Thyroid gland (tissue), 4 donors: ENCODE measurements around the gene CIDEA. TPM values are rescaled to one million over a fixed set of nuclear protein-coding genes. Genes with fewer than 3 reads are reported as not detected.
A peak's percentile ranks its signal among the peaks of the same experiment; 100 is the strongest.

Experiments used
- DNase-seq, 2 donors: peaks; one replicate each; pipeline ENCODE4 v3.0.0-alpha.2; 2019
- H3K27ac ChIP-seq, 3 donors: fragments of 200-600 bp; sonication (generic); 1 replicate in 2 of 3; 2 replicates in 1 of 3; pipeline ENCODE4 v1.5.1; 2016 to 2019; ENCODE audit warnings: mild to moderate bottlenecking in 1 of 3, moderate library complexity in 1 of 3
- H3K27me3 ChIP-seq: fragments of 200-600 bp; sonication (generic); one replicate; pipeline ENCODE4 v1.5.1; 2019
- H3K36me3 ChIP-seq, 2 donors: fragments of 200-600 bp; sonication (generic); one replicate each; pipeline ENCODE4 v1.5.1; 2016 to 2019
- H3K4me1 ChIP-seq, 2 donors: fragments of 200-600 bp; sonication (generic); one replicate each; pipeline ENCODE4 v1.5.1; 2017 to 2019
- H3K4me3 ChIP-seq, 3 donors: fragments of 200-600 bp; sonication (generic); replicated peaks in 1 of 3; 1 replicate in 2 of 3; 2 replicates in 1 of 3; pipeline ENCODE4 v1.5.1; 2016; ENCODE audit warnings: mild to moderate bottlenecking in 1 of 3
- H3K9me3 ChIP-seq: fragments of 200-600 bp; sonication (generic); one replicate; pipeline ENCODE4 v1.5.1; 2017
- POLR2A ChIP-seq, 2 donors: fragments of 450-650 bp; IDR thresholded peaks; one replicate each; pipeline ENCODE4 v1.6.1; 2017; ENCODE audit warnings: antibody characterized with exemption in 2 of 2, mild to moderate bottlenecking in 2 of 2, moderate library complexity in 1 of 2
- WGBS, 2 donors: methylation state at CpG; one replicate each; pipeline ENCODE4 v1.1.5; 2017; 5-methylcytosine and 5-hydroxymethylcytosine counted together
- intact Hi-C: fragments of 100-400 bp; cut with DNase I; formaldehyde crosslinking; loops from one replicate; pipeline ENCODE4 v1.15.1; 2023
- total RNA-seq, 4 donors: library from RNA; depleted of rRNA; stranded (reverse); fragments of >200 nt; gene quantifications; one replicate each; pipeline ENCODE4 v1.2.3, GENCODE V29; 2016
- TF ChIP-seq, protein P1 (sequence below), 6 experiments: fragments of 200-600 bp in 3 of 6; fragments of 450-650 bp in 3 of 6; sonication (generic) in 3 of 6; IDR thresholded peaks; one replicate each; pipeline ENCODE4 v1.5.1; 2016 to 2019; ENCODE audit warnings: antibody characterized with exemption in 6 of 6, mild to moderate bottlenecking in 2 of 6, inconsistent platforms in 1 of 6, moderate library complexity in 1 of 6

CIDEA gene
- total RNA-seq, 4 donors from 2014 or later = 0.67 TPM; not detected in 3

DNA sequence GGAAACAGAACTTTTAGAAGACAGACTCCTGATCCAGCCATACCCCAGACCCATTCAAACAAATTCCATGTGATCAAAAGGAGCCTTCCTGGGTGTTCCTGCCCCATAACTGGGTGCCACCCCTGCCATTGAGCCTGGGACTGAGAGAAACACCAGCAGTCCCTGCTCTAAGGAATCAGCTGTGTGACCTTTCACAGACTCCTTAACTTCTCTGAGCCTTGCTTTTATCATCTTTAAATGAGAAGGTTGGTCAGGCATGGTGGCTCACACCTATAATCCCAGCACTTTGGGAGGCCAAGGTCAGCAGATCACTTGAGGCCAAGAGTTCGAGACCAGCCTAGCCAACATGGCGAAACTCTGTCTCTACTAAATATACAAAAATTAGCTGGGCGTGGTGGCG, 20.6 kb downstream of the CIDEA start:
- intact Hi-C loops = loop anchor here (5.0 kb wide), 1 partner anchor 33 kb away; the partner anchor contains the start of gene TUBB6
- H3K4me3 ChIP-seq = no peak overlapping the region
- 96% methylated on average over 4 of the region's 4 CpGs for WGBS, 2 donors
- H3K27me3 ChIP-seq = no peaks in the 10 kb centered on the region
- no peak overlapping the region for H3K27ac ChIP-seq
- no peaks in the 10 kb centered on the region for H3K9me3 ChIP-seq
- no peaks in the 10 kb centered on the region for H3K36me3 ChIP-seq
- TF ChIP-seq, protein P1, sequence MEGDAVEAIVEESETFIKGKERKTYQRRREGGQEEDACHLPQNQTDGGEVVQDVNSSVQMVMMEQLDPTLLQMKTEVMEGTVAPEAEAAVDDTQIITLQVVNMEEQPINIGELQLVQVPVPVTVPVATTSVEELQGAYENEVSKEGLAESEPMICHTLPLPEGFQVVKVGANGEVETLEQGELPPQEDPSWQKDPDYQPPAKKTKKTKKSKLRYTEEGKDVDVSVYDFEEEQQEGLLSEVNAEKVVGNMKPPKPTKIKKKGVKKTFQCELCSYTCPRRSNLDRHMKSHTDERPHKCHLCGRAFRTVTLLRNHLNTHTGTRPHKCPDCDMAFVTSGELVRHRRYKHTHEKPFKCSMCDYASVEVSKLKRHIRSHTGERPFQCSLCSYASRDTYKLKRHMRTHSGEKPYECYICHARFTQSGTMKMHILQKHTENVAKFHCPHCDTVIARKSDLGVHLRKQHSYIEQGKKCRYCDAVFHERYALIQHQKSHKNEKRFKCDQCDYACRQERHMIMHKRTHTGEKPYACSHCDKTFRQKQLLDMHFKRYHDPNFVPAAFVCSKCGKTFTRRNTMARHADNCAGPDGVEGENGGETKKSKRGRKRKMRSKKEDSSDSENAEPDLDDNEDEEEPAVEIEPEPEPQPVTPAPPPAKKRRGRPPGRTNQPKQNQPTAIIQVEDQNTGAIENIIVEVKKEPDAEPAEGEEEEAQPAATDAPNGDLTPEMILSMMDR (IDR thresholded peaks at IDR 0.05) = no peak
- TF ChIP-seq POLR2A (IDR thresholded peaks at IDR 0.05) = no peak
- peaks cover 14 to 29% of the 10 kb centered on the region in 2 donors for H3K4me1 ChIP-seq
- no peak for DNase-seq

DNA sequence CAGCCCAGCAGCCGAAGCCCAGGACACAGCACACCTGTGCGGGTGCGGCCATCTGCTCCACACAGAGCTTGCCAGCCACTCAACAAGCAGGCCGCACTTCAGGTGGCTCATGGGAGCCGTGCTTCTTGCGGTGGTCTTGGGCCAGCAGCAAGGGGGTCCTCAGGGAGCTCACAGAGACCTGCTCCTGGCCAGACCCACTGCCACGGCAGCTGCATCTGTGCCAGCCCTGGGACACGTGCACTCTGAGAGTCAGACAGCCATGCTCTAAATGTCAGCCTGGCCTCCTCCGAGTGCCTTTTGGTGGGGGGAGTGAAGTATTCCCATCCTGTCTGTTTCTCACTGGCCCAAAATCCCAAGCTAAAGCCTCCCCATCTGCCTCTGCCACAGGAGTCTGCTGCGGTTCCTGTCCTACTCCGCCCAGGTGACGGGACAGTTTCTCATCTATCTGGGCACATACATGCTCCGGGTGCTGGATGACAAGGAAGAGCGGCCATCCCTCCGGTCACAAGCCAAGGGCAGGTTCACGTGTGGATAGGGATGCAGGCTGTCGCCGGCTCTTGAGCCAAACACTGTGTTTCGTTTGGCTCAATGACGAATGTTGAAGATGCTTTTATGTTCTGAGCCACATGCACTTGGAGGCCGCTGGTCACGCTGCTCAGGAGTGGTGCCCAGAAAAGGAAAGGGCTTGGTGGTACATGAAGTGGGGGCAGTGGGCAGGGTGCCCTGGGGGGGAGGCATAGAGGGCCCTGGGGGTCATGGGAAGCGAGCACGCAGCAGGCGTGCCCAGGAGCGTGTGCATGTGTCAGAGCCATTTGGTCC, 22.8 kb downstream of the CIDEA start:
- TF ChIP-seq, protein P1 (IDR thresholded peaks at IDR 0.05) = no peak
- TF ChIP-seq POLR2A (IDR thresholded peaks at IDR 0.05) = no peak
- H3K4me1 ChIP-seq = peaks cover 14 to 25% of the 10 kb centered on the region in 2 donors
- intact Hi-C loops = no loop called here

DNA sequence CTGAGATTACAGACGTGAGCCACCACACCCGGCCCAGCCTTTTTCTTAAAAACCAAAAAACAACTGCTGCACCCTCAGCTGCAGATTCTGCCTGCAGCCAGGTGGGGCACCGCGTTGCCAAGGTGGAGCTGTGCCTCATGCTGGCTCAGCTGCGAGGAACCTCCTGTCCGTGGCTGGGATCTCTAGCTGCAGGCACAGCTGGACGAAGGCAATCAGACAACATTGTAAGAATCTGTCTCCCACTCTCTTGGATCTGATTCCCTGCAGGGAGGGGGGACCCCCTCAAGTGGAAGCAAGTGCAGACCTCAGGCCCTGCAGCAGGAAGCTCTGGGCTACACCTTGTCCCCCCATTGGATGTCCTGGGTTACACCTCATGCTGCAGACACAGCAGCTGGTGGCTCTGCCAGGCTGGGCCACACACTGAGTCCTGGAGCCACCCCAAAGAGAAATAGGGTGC, 24.1 kb downstream of the CIDEA start:
- intact Hi-C loops = no loop called here
- Histone ChIP-seq H3K9me3 (no peaks in the 10 kb centered on the region), H3K27me3 (no peaks in the 10 kb centered on the region), H3K4me3 (no peak overlapping the region), H3K36me3 (no peaks in the 10 kb centered on the region), H3K27ac (peak overlapping the region; percentile 90 to 99 (median 92)), H3K4me1 (peaks cover 14 to 20% of the 10 kb centered on the region in 2 donors)
- no peak for TF ChIP-seq POLR2A (IDR thresholded peaks at IDR 0.05)
- TF ChIP-seq, protein P1 (IDR thresholded peaks at IDR 0.05) = peak in 1 of 6 experiments; percentile 16
- peak; percentile 53 to 56 for DNase-seq
- 71 to 72% methylated on average over 7 of the region's 7 CpGs for WGBS, 2 donors

More for the DNA sequence above, 22.8 kb downstream of the CIDEA start:
- H3K4me3 ChIP-seq = no peak overlapping the region
- H3K9me3 ChIP-seq = no peaks in the 10 kb centered on the region
- H3K27ac ChIP-seq = no peak overlapping the region
- no peaks in the 10 kb centered on the region for H3K27me3 ChIP-seq
- no peaks in the 10 kb centered on the region for H3K36me3 ChIP-seq
- 88 to 92% methylated on average over 20 to 25 of the region's 26 CpGs for WGBS, 2 donors
- no peak for DNase-seq

DNA sequence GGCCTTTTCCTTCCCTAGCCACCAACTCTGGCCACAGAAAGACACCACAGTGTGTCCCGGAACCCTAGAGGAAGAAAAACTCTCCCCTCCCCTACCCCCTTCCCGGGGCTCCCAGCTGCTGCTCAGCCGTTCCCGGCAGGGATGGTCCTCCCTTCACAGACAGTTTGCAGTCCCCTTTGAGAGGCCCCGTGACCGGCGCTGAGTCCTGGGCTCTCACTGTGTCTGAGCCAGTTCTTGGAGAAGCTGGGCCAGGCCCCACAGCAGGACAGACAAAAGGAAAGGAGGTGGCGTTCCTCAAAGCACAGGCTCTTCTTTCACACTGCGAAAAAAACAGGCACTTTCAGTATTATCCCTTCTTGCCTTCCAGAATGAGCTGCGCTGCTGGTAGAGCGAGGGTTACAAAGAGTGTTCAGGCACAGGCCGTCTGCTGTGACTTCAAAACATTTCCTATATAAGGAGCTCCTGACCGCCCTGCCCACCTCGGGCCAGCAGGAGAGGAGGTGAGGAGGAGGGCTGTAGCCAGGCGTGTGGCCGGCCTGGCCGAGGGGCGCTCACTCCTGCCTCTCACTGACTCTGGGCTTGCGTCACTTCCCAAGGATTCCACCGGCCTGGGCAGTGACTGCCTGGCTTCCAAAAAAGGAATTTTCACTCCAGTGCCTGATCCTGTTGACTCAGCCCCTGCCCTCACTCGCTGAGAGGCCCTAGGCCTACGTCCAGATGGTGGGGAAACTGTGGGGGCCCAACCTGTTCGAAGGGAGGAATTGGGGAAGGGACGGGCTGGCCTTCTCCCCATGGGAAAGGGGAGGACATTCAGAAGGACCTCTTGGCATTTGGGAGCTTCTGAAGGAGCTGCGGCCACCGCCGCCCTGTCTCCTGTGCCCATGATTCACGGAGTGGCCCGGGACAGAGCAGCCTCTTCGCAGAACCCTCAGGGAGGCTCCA, 24.9 kb downstream of the CIDEA start:
- TF ChIP-seq POLR2A (IDR thresholded peaks at IDR 0.05) = peak in 1 of 2 donors; percentile 97
- TF ChIP-seq, protein P1 (IDR thresholded peaks at IDR 0.05) = peak in 2 of 6 experiments; percentile 31 to 38
- Histone ChIP-seq H3K4me3 (no peak overlapping the region), H3K4me1 (peaks cover 14 to 20% of the 10 kb centered on the region in 2 donors), H3K27me3 (no peaks in the 10 kb centered on the region), H3K36me3 (no peaks in the 10 kb centered on the region), H3K27ac (peak overlapping the region; percentile 90 to 99 (median 92)), H3K9me3 (no peaks in the 10 kb centered on the region)
- 27 to 33% methylated on average over 23 to 30 of the region's 30 CpGs for WGBS, 2 donors
- intact Hi-C loops = no loop called here
- DNase-seq = peak; percentile 88 to 89
